ENCODE measurements around the gene COQ10A.

COQ10A gene

GRCh38 chr12:56266693-56267442 lies at the start of gene COQ10A:
TSS of gene COQ10A (plus strand) at chr12:56266942. CDS start at chr12:56267119, 177 bp downstream.
- Histone ChIP-seq H3F3A (ENCODE audit: low read depth) (no peaks in the 10 kb centered on the region), H3K9me2 (replicated peaks; ENCODE audit: low read depth, low read length) (no peaks in the 10 kb centered on the region)
- TF ChIP-seq, protein P1, sequence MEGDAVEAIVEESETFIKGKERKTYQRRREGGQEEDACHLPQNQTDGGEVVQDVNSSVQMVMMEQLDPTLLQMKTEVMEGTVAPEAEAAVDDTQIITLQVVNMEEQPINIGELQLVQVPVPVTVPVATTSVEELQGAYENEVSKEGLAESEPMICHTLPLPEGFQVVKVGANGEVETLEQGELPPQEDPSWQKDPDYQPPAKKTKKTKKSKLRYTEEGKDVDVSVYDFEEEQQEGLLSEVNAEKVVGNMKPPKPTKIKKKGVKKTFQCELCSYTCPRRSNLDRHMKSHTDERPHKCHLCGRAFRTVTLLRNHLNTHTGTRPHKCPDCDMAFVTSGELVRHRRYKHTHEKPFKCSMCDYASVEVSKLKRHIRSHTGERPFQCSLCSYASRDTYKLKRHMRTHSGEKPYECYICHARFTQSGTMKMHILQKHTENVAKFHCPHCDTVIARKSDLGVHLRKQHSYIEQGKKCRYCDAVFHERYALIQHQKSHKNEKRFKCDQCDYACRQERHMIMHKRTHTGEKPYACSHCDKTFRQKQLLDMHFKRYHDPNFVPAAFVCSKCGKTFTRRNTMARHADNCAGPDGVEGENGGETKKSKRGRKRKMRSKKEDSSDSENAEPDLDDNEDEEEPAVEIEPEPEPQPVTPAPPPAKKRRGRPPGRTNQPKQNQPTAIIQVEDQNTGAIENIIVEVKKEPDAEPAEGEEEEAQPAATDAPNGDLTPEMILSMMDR (conservative IDR thresholded peaks at IDR 0.05; ENCODE audit: low read length), result peak; percentile 41
- TF ChIP-seq EZH2phosphoT487 (IDR thresholded peaks at IDR 0.05; ENCODE audit: borderline replicate concordance), result no peak

GRCh38 chr12:56219840-56220239 lies 46.9 kb upstream of the COQ10A start:
- H3K27me3 ChIP-seq (ENCODE audit: insufficient read depth, low read length, poor library complexity, severe bottlenecking), result no peaks in the 10 kb centered on the region
- no peaks in the 10 kb centered on the region; the same call in 1 of the 2 replicates for H3K36me3 ChIP-seq (ENCODE audit: insufficient read depth, low read length)
- H3K9me2 ChIP-seq (replicated peaks; ENCODE audit: low read depth, low read length), result no peaks in the 10 kb centered on the region
- no peak overlapping the region for H3K9ac ChIP-seq (ENCODE audit: low read depth, low read length, poor library complexity, severe bottlenecking)
- H3K4me3 ChIP-seq (ENCODE audit: low read length, poor library complexity, severe bottlenecking), result no peak overlapping the region
- peaks cover 22% of the 10 kb centered on the region for H3K4me1 ChIP-seq (ENCODE audit: insufficient read depth, low read length, poor library complexity, severe bottlenecking)
- peaks cover 25% of the 10 kb centered on the region for H3K79me2 ChIP-seq (ENCODE audit: insufficient read depth, low read length)
- H3F3A ChIP-seq (ENCODE audit: low read depth), result no peaks in the 10 kb centered on the region
- no peak overlapping the region for H3K4me2 ChIP-seq (ENCODE audit: low read depth, low read length, poor library complexity, severe bottlenecking)
- no peak overlapping the region for H2AFZ ChIP-seq (ENCODE audit: low read length)
- peaks cover 6% of the 10 kb centered on the region for H4K20me1 ChIP-seq (ENCODE audit: insufficient read depth, low read length, poor library complexity, severe bottlenecking)
- TF ChIP-seq, protein P1 (conservative IDR thresholded peaks at IDR 0.05; ENCODE audit: low read length), result no peak
- no peak for TF ChIP-seq EZH2phosphoT487 (IDR thresholded peaks at IDR 0.05; ENCODE audit: borderline replicate concordance)
- no peaks in the 10 kb centered on the region for H3K9me3 ChIP-seq (ENCODE audit: insufficient read depth, low read depth, low read length)

More at GRCh38 chr12:56266693-56267442, at the start of gene COQ10A:
- Histone ChIP-seq H3K79me2 (ENCODE audit: insufficient read depth, low read length) (peaks cover 19% of the 10 kb centered on the region; the same call in 1 of the 2 replicates), H2AFZ (ENCODE audit: low read length) (peak within 1 kb of the TSS; percentile 91), H3K36me3 (ENCODE audit: insufficient read depth, low read length) (peaks cover 14% of the 10 kb centered on the region; the same call in 1 of the 2 replicates), H3K4me2 (ENCODE audit: low read depth, low read length, poor library complexity, severe bottlenecking) (peak within 1 kb of the TSS; percentile 68), H3K4me1 (ENCODE audit: insufficient read depth, low read length, poor library complexity, severe bottlenecking) (peaks cover 19% of the 10 kb centered on the region), H3K9ac (ENCODE audit: low read depth, low read length, poor library complexity, severe bottlenecking) (peak within 1 kb of the TSS; percentile 75), H3K9me3 (ENCODE audit: insufficient read depth, low read depth, low read length) (no peaks in the 10 kb centered on the region), H4K20me1 (ENCODE audit: insufficient read depth, low read length, poor library complexity, severe bottlenecking) (no peaks in the 10 kb centered on the region), H3K4me3 (ENCODE audit: low read length, poor library complexity, severe bottlenecking) (peak within 1 kb of the TSS; percentile 85), H3K27me3 (ENCODE audit: insufficient read depth, low read length, poor library complexity, severe bottlenecking) (no peaks in the 10 kb centered on the region)

DNA sequence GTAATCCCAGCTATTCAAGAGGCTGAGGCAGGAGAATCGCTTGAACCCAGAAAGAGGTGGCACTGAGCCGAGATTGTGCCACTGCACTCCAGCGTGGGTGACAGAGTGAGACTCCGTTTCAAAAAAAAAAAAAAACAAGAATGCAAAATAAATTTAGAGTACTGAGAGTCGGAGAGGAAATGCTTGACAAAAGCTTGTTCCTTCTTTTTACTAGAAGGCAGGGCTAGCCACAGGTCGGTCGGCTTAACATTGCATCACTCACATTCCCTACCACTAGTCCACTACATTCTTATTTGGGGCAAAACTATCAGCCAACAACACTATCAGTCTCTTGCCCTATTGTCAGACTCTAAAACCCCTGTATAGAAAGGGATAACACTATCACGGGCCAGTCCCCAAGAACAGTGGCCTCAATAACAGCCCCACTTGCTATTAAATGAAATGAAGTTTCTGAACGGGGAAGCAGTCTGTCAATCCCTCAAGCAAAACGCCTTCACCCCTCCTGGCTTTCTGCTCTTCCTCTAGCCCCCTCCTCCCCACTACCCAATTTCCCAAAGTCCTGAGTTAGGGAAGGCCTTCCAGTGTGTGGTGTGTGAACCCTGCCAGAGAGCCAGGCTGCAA lies 46.0 kb upstream of the COQ10A start:
- Histone ChIP-seq H3K9me2 (replicated peaks; ENCODE audit: low read depth, low read length) (no peaks in the 10 kb centered on the region), H3K27me3 (ENCODE audit: insufficient read depth, low read length, poor library complexity, severe bottlenecking) (no peaks in the 10 kb centered on the region), H3K4me3 (ENCODE audit: low read length, poor library complexity, severe bottlenecking) (peak overlapping the region; percentile 90), H3F3A (ENCODE audit: low read depth) (no peaks in the 10 kb centered on the region), H2AFZ (ENCODE audit: low read length) (no peak overlapping the region), H3K9me3 (ENCODE audit: insufficient read depth, low read depth, low read length) (no peaks in the 10 kb centered on the region), H4K20me1 (ENCODE audit: insufficient read depth, low read length, poor library complexity, severe bottlenecking) (peaks cover 6% of the 10 kb centered on the region), H3K36me3 (ENCODE audit: insufficient read depth, low read length) (no peaks in the 10 kb centered on the region), H3K9ac (ENCODE audit: low read depth, low read length, poor library complexity, severe bottlenecking) (peak overlapping the region; percentile 89), H3K79me2 (ENCODE audit: insufficient read depth, low read length) (peaks cover 25% of the 10 kb centered on the region), H3K4me1 (ENCODE audit: insufficient read depth, low read length, poor library complexity, severe bottlenecking) (peaks cover 28% of the 10 kb centered on the region), H3K4me2 (ENCODE audit: low read depth, low read length, poor library complexity, severe bottlenecking) (peak overlapping the region; percentile 98)
- TF ChIP-seq, protein P1 (conservative IDR thresholded peaks at IDR 0.05; ENCODE audit: low read length), result no peak
- TF ChIP-seq EZH2phosphoT487 (IDR thresholded peaks at IDR 0.05; ENCODE audit: borderline replicate concordance), result no peak

Measured in Loucy (cell line).